Measurements from ENCODE around the gene CALCB. TPM values are rescaled to one million over a fixed set of nuclear protein-coding genes. Genes with fewer than 3 reads are reported as not detected.
A peak's percentile ranks its signal among the peaks of the same experiment; 100 is the strongest.
"Not testable (repeated sequence)": the region's sequence is repeated elsewhere in the genome, so short reads cannot be mapped to it uniquely, and the experiment has no call there.

Gene CALCB
- total RNA-seq, 1 donor from 2014 or later: not detected

GRCh38 chr11:15062599-15062998 lies 10.8 kb upstream of the CALCB start:
- Mint-ChIP-seq H3K27ac (no peak overlapping the region), H3K4me1 (ENCODE audit: low read depth) (no peaks in the 10 kb centered on the region), H3K9me3 (ENCODE audit: low read depth) (peaks cover 8% of the 10 kb centered on the region), H3K36me3 (ENCODE audit: insufficient read depth) (no peaks in the 10 kb centered on the region), H3K4me3 (ENCODE audit: low read depth) (no peak overlapping the region), H3K27me3 (peaks cover 15% of the 10 kb centered on the region)
- no peak for DNase-seq (ENCODE audit: low spot score, unreplicated experiment)
- TF ChIP-seq, protein P1, sequence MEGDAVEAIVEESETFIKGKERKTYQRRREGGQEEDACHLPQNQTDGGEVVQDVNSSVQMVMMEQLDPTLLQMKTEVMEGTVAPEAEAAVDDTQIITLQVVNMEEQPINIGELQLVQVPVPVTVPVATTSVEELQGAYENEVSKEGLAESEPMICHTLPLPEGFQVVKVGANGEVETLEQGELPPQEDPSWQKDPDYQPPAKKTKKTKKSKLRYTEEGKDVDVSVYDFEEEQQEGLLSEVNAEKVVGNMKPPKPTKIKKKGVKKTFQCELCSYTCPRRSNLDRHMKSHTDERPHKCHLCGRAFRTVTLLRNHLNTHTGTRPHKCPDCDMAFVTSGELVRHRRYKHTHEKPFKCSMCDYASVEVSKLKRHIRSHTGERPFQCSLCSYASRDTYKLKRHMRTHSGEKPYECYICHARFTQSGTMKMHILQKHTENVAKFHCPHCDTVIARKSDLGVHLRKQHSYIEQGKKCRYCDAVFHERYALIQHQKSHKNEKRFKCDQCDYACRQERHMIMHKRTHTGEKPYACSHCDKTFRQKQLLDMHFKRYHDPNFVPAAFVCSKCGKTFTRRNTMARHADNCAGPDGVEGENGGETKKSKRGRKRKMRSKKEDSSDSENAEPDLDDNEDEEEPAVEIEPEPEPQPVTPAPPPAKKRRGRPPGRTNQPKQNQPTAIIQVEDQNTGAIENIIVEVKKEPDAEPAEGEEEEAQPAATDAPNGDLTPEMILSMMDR (IDR thresholded peaks at IDR 0.05; ENCODE audit: unreplicated experiment): no peak

- not testable (repeated sequence) for DNase-seq (ENCODE audit: low spot score, unreplicated experiment); H3K36me3 Mint-ChIP-seq (ENCODE audit: insufficient read depth); H3K27ac Mint-ChIP-seq; H3K27me3 Mint-ChIP-seq; H3K4me1 Mint-ChIP-seq (ENCODE audit: low read depth); H3K4me3 Mint-ChIP-seq (ENCODE audit: low read depth)
- H3K9me3 Mint-ChIP-seq (ENCODE audit: low read depth): peaks cover 16% of the 10 kb centered on the region
Observed at GRCh38 chr11:15069751-15070150, 3.6 kb upstream of the CALCB start.

DNA sequence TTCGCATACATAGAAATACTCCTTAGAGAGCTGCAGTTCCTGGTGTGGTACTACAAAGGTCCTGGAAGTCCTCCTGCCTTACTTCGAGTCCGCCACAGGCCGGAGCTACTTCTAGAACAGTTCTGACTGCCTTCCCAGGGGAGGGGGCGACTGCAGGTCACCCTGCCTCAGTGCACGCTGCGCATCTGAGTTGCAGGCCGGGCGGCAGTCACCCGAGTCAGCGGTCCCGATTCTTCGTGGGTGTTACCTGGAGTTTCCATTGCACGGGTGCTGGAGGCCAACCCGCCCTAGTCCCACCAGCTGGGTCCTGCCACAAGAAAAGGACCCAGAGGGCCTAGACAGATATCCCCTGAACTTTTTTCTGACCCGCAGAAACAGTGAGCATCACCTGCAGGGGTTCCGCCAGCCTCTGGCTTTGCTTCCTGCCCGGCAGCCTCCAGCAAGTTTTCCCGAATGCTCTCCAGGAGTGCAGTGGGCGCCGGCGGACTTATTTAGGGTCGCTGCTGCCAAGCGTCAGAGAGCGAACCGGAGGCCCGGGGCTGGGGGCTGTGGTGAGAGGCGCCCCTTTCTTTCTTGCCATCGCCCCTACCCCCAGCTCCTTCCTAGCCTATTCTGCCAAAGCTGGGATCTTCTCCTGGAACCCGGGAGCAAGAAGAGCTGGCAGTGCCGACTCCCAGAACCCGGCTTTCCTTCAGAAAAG lies 1.7 kb upstream of the CALCB start:
- no peak for DNase-seq (ENCODE audit: low spot score, unreplicated experiment)

DNA sequence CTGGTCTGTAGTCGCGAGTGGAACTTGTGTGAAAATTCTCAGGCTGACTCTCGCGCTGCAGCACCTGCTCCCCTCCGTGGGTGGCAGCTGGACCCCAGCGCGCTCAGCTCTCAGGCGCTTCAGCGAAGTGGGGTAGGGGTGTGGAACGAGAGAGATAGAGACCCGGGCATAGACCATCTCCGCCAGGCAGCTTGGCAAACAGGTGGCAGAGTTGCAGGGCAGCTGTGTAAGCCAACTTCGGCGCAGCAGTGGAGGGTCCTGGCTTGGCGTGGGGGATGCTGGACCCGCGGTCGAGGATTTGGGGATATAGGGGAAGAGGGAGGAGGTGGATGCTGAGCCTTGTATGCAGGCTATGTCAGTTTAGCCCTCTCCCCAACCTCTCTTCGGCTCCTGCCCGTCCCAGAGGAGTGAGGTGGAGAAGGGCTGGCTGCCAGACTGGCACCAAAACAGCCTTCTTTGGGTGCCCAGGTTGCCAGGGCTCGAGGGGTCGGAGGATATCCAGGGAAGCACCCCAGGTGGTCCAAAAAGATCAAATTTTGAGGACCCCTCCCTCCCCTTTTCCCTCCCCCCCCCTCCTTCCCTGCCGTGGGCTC lies 746 bp upstream of the CALCB start:
- H3K36me3 Mint-ChIP-seq (ENCODE audit: insufficient read depth): no peaks in the 10 kb centered on the region
- H3K9me3 Mint-ChIP-seq (ENCODE audit: low read depth): peaks cover 16% of the 10 kb centered on the region
- H3K27ac Mint-ChIP-seq: no peak overlapping the region
- no peak overlapping the region for H3K4me3 Mint-ChIP-seq (ENCODE audit: low read depth)
- no peak for DNase-seq (ENCODE audit: low spot score, unreplicated experiment)
- TF ChIP-seq, protein P1 (IDR thresholded peaks at IDR 0.05; ENCODE audit: unreplicated experiment): no peak
- no peaks in the 10 kb centered on the region for H3K4me1 Mint-ChIP-seq (ENCODE audit: low read depth)
- peaks cover 26% of the 10 kb centered on the region for H3K27me3 Mint-ChIP-seq

More for the DNA sequence above, 1.7 kb upstream of the CALCB start:
- no peaks in the 10 kb centered on the region for H3K4me1 Mint-ChIP-seq (ENCODE audit: low read depth)
- no peak overlapping the region for H3K4me3 Mint-ChIP-seq (ENCODE audit: low read depth)
- H3K9me3 Mint-ChIP-seq (ENCODE audit: low read depth): peaks cover 16% of the 10 kb centered on the region
- TF ChIP-seq, protein P1 (IDR thresholded peaks at IDR 0.05; ENCODE audit: unreplicated experiment): no peak
- H3K27me3 Mint-ChIP-seq: peaks cover 18% of the 10 kb centered on the region
- no peak overlapping the region for H3K27ac Mint-ChIP-seq
- H3K36me3 Mint-ChIP-seq (ENCODE audit: insufficient read depth): no peaks in the 10 kb centered on the region

GRCh38 chr11:15074206-15075161 lies 1.1 kb downstream of the CALCB start:
- DNase-seq (ENCODE audit: low spot score, unreplicated experiment): peak; percentile 91
- peak overlapping the region; percentile 29 for H3K27ac Mint-ChIP-seq
- no peak overlapping the region for H3K4me3 Mint-ChIP-seq (ENCODE audit: low read depth)
- peaks cover 5% of the 10 kb centered on the region for H3K9me3 Mint-ChIP-seq (ENCODE audit: low read depth)
- H3K36me3 Mint-ChIP-seq (ENCODE audit: insufficient read depth): no peaks in the 10 kb centered on the region
- no peaks in the 10 kb centered on the region for H3K4me1 Mint-ChIP-seq (ENCODE audit: low read depth)
- TF ChIP-seq, protein P1 (IDR thresholded peaks at IDR 0.05; ENCODE audit: unreplicated experiment): peak; percentile 90
- peaks cover 29% of the 10 kb centered on the region for H3K27me3 Mint-ChIP-seq
